ENCODE data around the gene RAB34.

Gene RAB34

DNA sequence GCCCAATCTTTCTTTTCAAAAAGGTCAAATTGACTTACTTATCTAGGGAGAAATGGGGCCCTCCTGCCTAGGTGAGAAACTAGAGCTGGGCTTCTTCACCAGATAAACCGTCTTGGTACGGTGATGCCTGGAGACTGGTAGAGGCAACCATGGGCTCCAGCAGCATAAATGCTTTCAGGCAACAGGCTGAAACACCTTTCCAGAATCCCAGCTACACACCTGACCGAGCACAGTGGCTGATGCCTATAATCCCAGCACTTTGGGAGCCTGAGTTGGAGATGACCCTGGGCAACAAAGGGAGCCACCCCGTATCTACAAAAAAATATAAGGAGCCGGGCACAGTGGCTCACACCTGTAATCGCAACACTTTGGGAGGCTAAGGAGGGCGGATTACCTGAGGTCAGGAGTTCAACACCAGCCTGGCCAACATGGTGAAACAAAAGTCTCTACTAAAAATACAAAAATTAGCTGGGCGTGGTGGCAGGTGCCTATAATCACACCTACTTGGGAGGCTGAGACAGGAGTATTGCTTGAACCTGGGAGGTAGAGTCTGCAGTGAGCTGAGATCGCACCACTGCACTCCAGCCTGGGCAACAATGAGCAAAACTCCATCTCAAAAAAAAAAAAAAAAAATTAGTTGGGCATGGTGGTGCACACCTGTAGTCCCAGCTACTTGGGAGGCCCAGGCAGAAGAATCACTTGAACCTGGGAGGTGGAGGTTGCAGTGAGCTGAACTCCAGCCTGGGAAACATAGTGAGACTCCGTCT, 34.1 kb upstream of the RAB34 start:
- Histone ChIP-seq H3K27me3 (ENCODE audit: control insufficient read depth, insufficient read depth, low read length) (no peaks in the 10 kb centered on the region), H3K36me3 (ENCODE audit: control insufficient read depth, insufficient read depth, low read length) (peaks cover 55% of the 10 kb centered on the region), H3K9me3 (ENCODE audit: control insufficient read depth, insufficient read depth, low read length) (no peaks in the 10 kb centered on the region), H3K9ac (ENCODE audit: low read depth, low read length) (no peak overlapping the region), H3K4me3 (ENCODE audit: low read depth, low read length) (no peak overlapping the region), H3K4me1 (ENCODE audit: control insufficient read depth, insufficient read depth, low read length) (peaks cover 11% of the 10 kb centered on the region), H3K27ac (ENCODE audit: low read depth, low read length) (no peak overlapping the region)

DNA sequence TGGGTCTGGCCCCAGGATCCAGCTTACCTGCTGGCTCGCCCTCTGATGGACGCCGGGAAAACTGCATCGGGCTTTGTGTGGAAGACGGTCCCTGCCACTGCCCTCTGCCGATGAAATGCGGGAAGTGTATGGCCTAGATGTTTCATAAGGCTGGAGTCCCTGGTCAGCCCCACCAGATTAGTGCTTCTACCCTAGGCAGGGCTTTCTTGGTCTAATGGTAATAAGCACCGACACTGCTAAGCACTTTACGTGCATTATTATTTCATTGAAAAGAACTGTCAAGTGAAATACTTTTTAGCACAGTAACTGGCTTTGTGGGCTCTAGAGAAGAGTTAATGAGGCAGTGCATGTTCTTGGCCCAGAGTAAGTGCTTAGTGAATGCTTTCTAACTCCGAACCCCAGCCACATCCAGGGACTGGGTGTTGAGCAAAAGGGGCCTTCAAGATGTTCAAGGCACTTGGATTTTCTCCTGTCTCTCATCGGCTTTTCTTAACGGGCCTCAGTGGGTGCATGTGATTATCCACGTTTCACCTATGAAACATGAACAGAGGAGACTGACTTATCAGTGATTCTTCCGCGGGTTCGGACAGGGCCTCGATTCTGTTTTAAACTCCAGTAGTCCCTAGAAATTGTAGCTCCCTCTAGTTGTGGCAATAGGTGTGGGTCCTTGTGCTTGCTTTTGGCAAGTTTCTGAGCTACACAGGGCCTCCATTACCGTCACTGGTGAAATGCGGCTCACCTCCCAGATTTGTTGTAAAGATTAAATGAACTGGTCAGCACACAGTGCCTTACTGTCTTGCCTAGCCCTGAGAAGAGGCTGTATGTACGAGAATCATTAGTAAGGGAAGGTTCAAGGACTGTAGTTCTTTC, 32.7 kb upstream of the RAB34 start:
- Histone ChIP-seq H3K4me3 (ENCODE audit: low read depth, low read length) (no peak overlapping the region), H3K27me3 (ENCODE audit: control insufficient read depth, insufficient read depth, low read length) (no peaks in the 10 kb centered on the region), H3K4me1 (ENCODE audit: control insufficient read depth, insufficient read depth, low read length) (peaks cover 22% of the 10 kb centered on the region), H3K9me3 (ENCODE audit: control insufficient read depth, insufficient read depth, low read length) (no peaks in the 10 kb centered on the region), H3K36me3 (ENCODE audit: control insufficient read depth, insufficient read depth, low read length) (peaks cover 58% of the 10 kb centered on the region), H3K27ac (ENCODE audit: low read depth, low read length) (peak overlapping the region; percentile 71), H3K9ac (ENCODE audit: low read depth, low read length) (no peak overlapping the region)

DNA sequence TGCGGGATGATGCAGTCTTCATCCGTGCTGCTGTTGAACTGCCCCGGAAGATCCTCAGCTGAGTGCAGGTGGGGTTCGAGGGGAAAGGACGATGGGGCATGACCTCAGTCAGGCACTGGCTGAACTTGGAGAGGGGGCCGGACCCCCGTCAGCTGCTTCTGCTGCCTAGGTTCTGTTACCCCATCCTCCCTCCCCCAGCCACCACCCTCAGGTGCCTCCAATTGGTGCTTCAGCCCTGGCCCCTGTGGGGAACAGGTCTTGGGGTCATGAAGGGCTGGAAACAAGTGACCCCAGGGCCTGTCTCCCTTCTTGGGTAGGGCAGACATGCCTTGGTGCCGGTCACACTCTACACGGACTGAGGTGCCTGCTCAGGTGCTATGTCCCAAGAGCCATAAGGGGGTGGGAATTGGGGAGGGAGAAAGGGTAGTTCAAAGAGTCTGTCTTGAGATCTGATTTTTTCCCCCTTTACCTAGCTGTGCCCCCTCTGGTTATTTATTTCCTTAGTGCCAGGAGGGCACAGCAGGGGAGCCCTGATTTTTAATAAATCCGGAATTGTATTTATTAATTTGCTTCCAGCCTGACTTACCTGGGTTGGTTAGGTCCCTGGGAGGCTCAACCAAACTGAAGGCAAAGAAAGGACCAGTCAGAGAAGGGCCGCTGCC, 32.0 kb upstream of the RAB34 start:
- Histone ChIP-seq H3K9ac (ENCODE audit: low read depth, low read length) (no peak overlapping the region), H3K9me3 (ENCODE audit: control insufficient read depth, insufficient read depth, low read length) (no peaks in the 10 kb centered on the region), H3K27me3 (ENCODE audit: control insufficient read depth, insufficient read depth, low read length) (no peaks in the 10 kb centered on the region), H3K4me3 (ENCODE audit: low read depth, low read length) (no peak overlapping the region), H3K4me1 (ENCODE audit: control insufficient read depth, insufficient read depth, low read length) (peaks cover 22% of the 10 kb centered on the region), H3K36me3 (ENCODE audit: control insufficient read depth, insufficient read depth, low read length) (peaks cover 58% of the 10 kb centered on the region), H3K27ac (ENCODE audit: low read depth, low read length) (peak overlapping the region; percentile 71)

DNA sequence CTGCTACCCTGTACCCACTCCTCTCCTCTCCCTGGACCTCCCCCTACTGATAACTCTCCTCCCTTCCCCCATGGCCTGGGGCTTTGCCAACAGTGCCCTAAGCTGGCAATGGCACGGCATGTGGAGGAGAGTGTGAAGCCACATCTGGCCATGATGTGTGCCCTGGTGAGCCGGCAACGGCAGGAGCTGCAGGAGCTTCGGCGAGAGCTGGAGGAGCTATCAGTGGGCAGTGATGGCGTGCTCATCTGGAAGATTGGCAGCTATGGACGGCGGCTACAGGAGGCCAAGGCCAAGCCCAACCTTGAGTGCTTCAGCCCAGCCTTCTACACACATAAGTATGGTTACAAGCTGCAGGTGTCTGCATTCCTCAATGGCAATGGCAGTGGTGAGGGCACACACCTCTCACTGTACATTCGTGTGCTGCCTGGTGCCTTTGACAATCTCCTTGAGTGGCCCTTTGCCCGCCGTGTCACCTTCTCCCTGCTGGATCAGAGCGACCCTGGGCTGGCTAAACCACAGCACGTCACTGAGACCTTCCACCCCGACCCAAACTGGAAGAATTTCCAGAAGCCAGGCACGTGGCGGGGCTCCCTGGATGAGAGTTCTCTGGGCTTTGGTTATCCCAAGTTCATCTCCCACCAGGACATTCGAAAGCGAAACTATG, 31.3 kb upstream of the RAB34 start:
- Histone ChIP-seq H3K36me3 (ENCODE audit: control insufficient read depth, insufficient read depth, low read length) (peaks cover 58% of the 10 kb centered on the region), H3K4me1 (ENCODE audit: control insufficient read depth, insufficient read depth, low read length) (peaks cover 22% of the 10 kb centered on the region), H3K4me3 (ENCODE audit: low read depth, low read length) (no peak overlapping the region), H3K9me3 (ENCODE audit: control insufficient read depth, insufficient read depth, low read length) (no peaks in the 10 kb centered on the region), H3K27me3 (ENCODE audit: control insufficient read depth, insufficient read depth, low read length) (no peaks in the 10 kb centered on the region), H3K9ac (ENCODE audit: low read depth, low read length) (no peak overlapping the region), H3K27ac (ENCODE audit: low read depth, low read length) (peak overlapping the region; percentile 71)

DNA sequence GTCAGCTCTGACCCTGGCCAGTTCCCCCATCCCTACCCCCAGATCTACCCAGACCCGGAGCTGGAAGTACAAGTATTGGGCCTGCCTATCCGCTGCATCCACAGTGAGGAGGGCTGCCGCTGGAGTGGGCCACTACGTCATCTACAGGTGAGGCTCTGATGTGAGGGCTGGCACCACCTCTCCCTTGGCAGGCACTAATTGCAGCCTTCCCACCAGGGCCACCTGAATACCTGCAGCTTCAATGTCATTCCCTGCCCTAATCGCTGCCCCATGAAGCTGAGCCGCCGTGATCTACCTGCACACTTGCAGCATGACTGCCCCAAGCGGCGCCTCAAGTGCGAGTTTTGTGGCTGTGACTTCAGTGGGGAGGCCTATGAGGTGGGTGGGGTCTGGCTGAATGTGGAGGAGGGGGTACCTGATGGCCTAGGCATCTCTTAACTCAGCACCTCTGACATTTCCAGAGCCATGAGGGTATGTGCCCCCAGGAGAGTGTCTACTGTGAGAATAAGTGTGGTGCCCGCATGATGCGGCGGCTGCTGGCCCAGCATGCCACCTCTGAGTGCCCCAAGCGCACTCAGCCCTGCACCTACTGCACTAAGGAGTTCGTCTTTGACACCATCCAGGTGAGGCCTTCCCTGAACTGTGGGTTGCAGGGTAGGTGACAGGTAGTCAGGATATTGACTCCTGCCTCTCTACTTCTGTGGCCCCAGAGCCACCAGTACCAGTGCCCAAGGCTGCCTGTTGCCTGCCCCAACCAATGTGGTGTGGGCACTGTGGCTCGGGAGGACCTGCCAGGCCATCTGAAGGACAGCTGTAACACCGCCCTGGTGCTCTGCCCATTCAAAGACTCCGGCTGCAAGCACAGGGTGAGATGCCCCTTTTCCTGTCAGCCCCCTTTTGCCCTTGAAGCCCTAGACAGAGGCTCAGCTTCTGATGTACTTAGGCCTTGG, 30.4 kb upstream of the RAB34 start:
- Histone ChIP-seq H3K9me3 (ENCODE audit: control insufficient read depth, insufficient read depth, low read length) (no peaks in the 10 kb centered on the region), H3K27me3 (ENCODE audit: control insufficient read depth, insufficient read depth, low read length) (no peaks in the 10 kb centered on the region), H3K9ac (ENCODE audit: low read depth, low read length) (no peak overlapping the region), H3K4me1 (ENCODE audit: control insufficient read depth, insufficient read depth, low read length) (peaks cover 22% of the 10 kb centered on the region), H3K27ac (ENCODE audit: low read depth, low read length) (peak overlapping the region; percentile 100), H3K36me3 (ENCODE audit: control insufficient read depth, insufficient read depth, low read length) (peaks cover 58% of the 10 kb centered on the region), H3K4me3 (ENCODE audit: low read depth, low read length) (no peak overlapping the region)

DNA sequence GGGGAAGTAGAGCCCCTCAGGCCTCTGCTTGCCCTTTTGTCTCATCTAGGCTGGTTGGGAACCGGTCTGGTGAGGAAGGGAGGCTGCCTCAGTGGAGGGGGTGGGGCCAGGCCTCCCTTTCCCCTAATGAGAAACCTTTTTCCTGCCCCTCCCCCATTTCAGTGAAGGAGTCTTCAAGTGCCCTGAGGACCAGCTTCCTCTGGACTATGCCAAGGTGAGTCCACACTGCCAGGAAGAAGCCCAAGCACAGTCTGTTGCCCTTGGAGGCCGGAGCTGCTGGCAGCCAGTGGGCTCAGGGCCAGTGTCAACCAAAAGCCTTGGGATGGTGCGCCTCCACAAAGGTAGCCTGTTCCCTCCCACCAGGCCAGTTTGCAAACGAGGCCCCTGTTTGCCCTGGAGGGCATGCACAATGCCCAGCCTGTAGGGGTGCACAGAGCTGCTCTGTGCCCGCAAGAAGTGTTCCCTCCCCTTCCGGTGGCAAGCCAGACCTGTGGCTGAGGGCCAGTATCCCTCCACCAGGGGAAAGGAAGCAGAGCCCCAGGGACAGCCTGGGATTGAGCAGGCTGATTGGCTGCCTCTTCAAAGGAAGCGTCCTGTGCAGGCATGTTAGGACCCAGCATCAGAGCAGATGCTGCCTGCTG, 29.5 kb upstream of the RAB34 start:
- Histone ChIP-seq H3K9ac (ENCODE audit: low read depth, low read length) (no peak overlapping the region), H3K36me3 (ENCODE audit: control insufficient read depth, insufficient read depth, low read length) (peaks cover 54% of the 10 kb centered on the region), H3K4me1 (ENCODE audit: control insufficient read depth, insufficient read depth, low read length) (peaks cover 22% of the 10 kb centered on the region)

DNA sequence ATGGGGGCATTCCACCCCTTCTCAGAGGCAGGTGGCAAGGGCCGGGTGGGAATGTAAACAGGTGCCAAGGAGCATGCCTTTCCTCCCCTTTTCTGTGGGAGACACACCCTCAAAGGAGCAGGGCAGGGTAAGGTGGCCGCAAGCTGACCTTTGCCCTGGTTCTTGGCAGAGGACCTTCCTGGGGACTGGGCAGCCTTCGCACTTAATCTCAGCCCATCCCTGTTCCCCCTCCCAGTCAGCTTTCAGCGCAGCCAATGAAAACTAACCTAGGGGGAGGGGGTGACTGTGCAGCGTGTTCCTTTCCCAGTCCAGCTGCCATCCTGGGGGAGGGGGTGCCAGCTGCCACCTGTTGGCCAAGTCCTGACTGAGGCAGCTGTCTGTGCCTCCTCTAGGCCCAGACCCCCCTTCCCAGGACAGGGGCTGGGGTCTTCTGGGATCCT, 29.0 kb upstream of the RAB34 start:
- peak overlapping the region; percentile 95; the same call in 1 of the 2 replicates for H3K4me3 ChIP-seq (ENCODE audit: low read depth, low read length)
- no peaks in the 10 kb centered on the region for H3K27me3 ChIP-seq (ENCODE audit: control insufficient read depth, insufficient read depth, low read length)
- no peaks in the 10 kb centered on the region for H3K9me3 ChIP-seq (ENCODE audit: control insufficient read depth, insufficient read depth, low read length)
- H3K27ac ChIP-seq (ENCODE audit: low read depth, low read length): peak overlapping the region; percentile 100
- peaks cover 55% of the 10 kb centered on the region for H3K36me3 ChIP-seq (ENCODE audit: control insufficient read depth, insufficient read depth, low read length)
- H3K4me1 ChIP-seq (ENCODE audit: control insufficient read depth, insufficient read depth, low read length): peaks cover 22% of the 10 kb centered on the region
- H3K9ac ChIP-seq (ENCODE audit: low read depth, low read length): no peak overlapping the region; the same call in 1 of the 2 replicates

More for the DNA sequence above, 29.5 kb upstream of the RAB34 start:
- Histone ChIP-seq H3K27ac (ENCODE audit: low read depth, low read length) (peak overlapping the region; percentile 100), H3K4me3 (ENCODE audit: low read depth, low read length) (no peak overlapping the region), H3K9me3 (ENCODE audit: control insufficient read depth, insufficient read depth, low read length) (no peaks in the 10 kb centered on the region), H3K27me3 (ENCODE audit: control insufficient read depth, insufficient read depth, low read length) (no peaks in the 10 kb centered on the region)

DNA sequence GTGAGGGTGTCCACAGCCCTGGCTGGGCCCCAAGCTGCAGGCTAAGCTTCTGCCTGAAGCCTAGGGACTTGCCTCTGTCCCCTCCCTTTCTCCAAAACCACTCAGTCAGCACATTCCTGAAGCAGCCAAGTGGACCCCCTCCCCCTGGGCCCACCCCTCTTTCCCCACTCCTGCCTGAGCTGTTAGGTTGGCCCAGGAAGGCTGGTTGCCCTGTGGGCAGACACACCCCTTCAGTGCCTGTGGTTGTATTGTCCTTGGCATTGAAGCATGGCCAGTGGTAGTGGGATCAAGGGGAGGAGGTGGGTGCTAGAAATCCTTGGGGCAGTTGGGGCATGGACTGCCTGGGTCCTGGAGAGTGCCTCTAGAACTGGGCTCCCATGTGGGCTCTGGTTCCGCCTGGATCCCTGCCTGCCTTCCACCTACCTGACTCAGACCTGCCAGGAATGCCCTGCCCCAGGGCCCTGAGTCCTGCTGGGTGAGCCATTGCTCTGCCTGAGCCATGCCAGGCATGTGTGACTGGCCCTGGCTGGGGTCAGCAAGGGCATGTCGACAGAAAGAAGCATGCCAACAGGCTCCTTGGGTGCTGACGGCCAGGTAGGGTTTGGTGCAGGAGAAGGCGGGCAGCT, 28.2 kb upstream of the RAB34 start:
- H3K4me1 ChIP-seq (ENCODE audit: control insufficient read depth, insufficient read depth, low read length): peaks cover 22% of the 10 kb centered on the region
- peak overlapping the region; percentile 100 for H3K27ac ChIP-seq (ENCODE audit: low read depth, low read length)

More for the DNA sequence above, 28.2 kb upstream of the RAB34 start:
- Histone ChIP-seq H3K27me3 (ENCODE audit: control insufficient read depth, insufficient read depth, low read length) (no peaks in the 10 kb centered on the region), H3K9me3 (ENCODE audit: control insufficient read depth, insufficient read depth, low read length) (no peaks in the 10 kb centered on the region), H3K4me3 (ENCODE audit: low read depth, low read length) (peak overlapping the region; percentile 95), H3K36me3 (ENCODE audit: control insufficient read depth, insufficient read depth, low read length) (peaks cover 53% of the 10 kb centered on the region), H3K9ac (ENCODE audit: low read depth, low read length) (peak overlapping the region; percentile 96; the same call in 1 of the 2 replicates)
